Neural cell (in vitro differentiated cells): ENCODE measurements around the gene RHO. TPM values are rescaled to one million over a fixed set of nuclear protein-coding genes. Genes with fewer than 3 reads are reported as not detected.

Experiments used
- H2AFZ ChIP-seq: fragments of 200-600, 300-800 bp; sonication (generic), shearing (Covaris generic); 2 replicates; pipeline ENCODE4 v1.6.0; 2014; ENCODE audit warnings: low read depth, mild to moderate bottlenecking, antibody characterized with exemption, low read length, moderate library complexity
- H3F3A ChIP-seq: fragments of 200-600 bp; shearing (Covaris generic); 2 replicates; pipeline ENCODE4 v1.6.1; 2016; ENCODE audit warnings: mild to moderate bottlenecking, moderate library complexity, mixed read lengths, antibody characterized with exemption, low read length; ENCODE audit not compliant: insufficient read depth, poor library complexity, severe bottlenecking
- H3K27ac ChIP-seq: fragments of 200-600, 300-800 bp; sonication (generic), shearing (Covaris generic); 2 replicates; pipeline ENCODE4 v1.5.1; 2014; ENCODE audit warnings: mild to moderate bottlenecking, low read length, moderate library complexity
- H3K27me3 ChIP-seq: fragments of 300-800, 200-600 bp; sonication (generic), shearing (Covaris generic); 2 replicates; pipeline ENCODE4 v1.6.0; 2014; ENCODE audit warnings: mild to moderate bottlenecking, low read depth, low read length, moderate library complexity; ENCODE audit not compliant: insufficient read depth
- H3K36me3 ChIP-seq: fragments of 300-800, 200-600 bp; sonication (generic), shearing (Covaris generic); 2 replicates; pipeline ENCODE4 v1.5.1; 2014; ENCODE audit warnings: mild to moderate bottlenecking, antibody characterized with exemption, low read length, moderate library complexity; ENCODE audit not compliant: insufficient read depth
- H3K4me2 ChIP-seq: fragments of 300-800, 200-600 bp; sonication (generic), shearing (Covaris generic); 2 replicates; pipeline ENCODE4 v1.6.0; 2014; ENCODE audit warnings: mild to moderate bottlenecking, low read length
- H3K4me3 ChIP-seq: fragments of 300-800, 200-600 bp; sonication (generic), shearing (Covaris generic); 2 replicates; pipeline ENCODE4 v1.5.1; 2014; ENCODE audit warnings: mild to moderate bottlenecking, low read length, moderate library complexity
- H3K79me2 ChIP-seq: fragments of 200-600 bp; shearing (Covaris generic); replicated peaks from 2 replicates; pipeline ENCODE4 v1.6.0; 2014; ENCODE audit warnings: mild to moderate bottlenecking, low read length, moderate library complexity; ENCODE audit not compliant: insufficient read depth
- H3K9ac ChIP-seq: fragments of 300-800, 200-600 bp; sonication (generic), shearing (Covaris generic); 2 replicates; pipeline ENCODE4 v1.6.1; 2016; ENCODE audit warnings: mild to moderate bottlenecking, low read length, mixed read lengths
- H3K9me2 ChIP-seq: fragments of 200-600 bp; shearing (Covaris generic); 2 replicates; pipeline ENCODE4 v1.6.1; 2016; ENCODE audit warnings: mild to moderate bottlenecking, low read length, mixed read lengths; ENCODE audit not compliant: insufficient read depth
- H3K9me3 ChIP-seq: fragments of 200-600, 300-800 bp; sonication (generic), shearing (Covaris generic); 2 replicates; pipeline ENCODE4 v1.6.1; 2016; ENCODE audit warnings: mild to moderate bottlenecking, mixed run types, low read length, moderate library complexity, mixed read lengths
- H4K20me1 ChIP-seq: fragments of 200-600 bp; shearing (Covaris generic); 2 replicates; pipeline ENCODE4 v1.6.1; 2016; ENCODE audit warnings: mild to moderate bottlenecking, mixed run types; ENCODE audit not compliant: insufficient read depth
- CTCF ChIP-seq: fragments of 450-650 bp; IDR thresholded peaks from 2 replicates; pipeline ENCODE4 v1.5.1; 2014; ENCODE audit warnings: antibody characterized with exemption, mild to moderate bottlenecking, moderate library complexity; ENCODE audit not compliant: poor library complexity, severe bottlenecking
- EP300 ChIP-seq: fragments of 450-650 bp; conservative IDR thresholded peaks from 2 replicates; pipeline ENCODE4 v1.6.1; 2014; ENCODE audit warnings: antibody characterized with exemption, mild to moderate bottlenecking, moderate library complexity; ENCODE audit not compliant: poor library complexity, severe bottlenecking
- EZH2 ChIP-seq: fragments of 200-600, 300-800 bp; shearing (Covaris generic), sonication (generic); IDR thresholded peaks from 2 replicates; pipeline ENCODE4 v1.6.1; 2014; ENCODE audit warnings: antibody characterized with exemption, low read length, borderline replicate concordance, mild to moderate bottlenecking; ENCODE audit not compliant: insufficient read depth, poor library complexity, severe bottlenecking
- MXI1 ChIP-seq: fragments of 450-650 bp; conservative IDR thresholded peaks from 2 replicates; pipeline ENCODE4 v1.6.1; 2014; ENCODE audit warnings: antibody characterized with exemption, mild to moderate bottlenecking; ENCODE audit not compliant: poor library complexity, severe bottlenecking
- POLR2AphosphoS5 ChIP-seq: IDR thresholded peaks from 2 replicates; pipeline ENCODE4 v1.6.1; 2012
- RAD21 ChIP-seq: fragments of 450-650 bp; conservative IDR thresholded peaks from 2 replicates; pipeline ENCODE4 v1.6.1; 2014; ENCODE audit warnings: antibody characterized with exemption, mild to moderate bottlenecking, moderate library complexity
- REST ChIP-seq: IDR thresholded peaks from 2 replicates; pipeline ENCODE4 v1.6.1; 2012; ENCODE audit warnings: borderline replicate concordance
- SMC3 ChIP-seq: fragments of 450-650 bp; conservative IDR thresholded peaks from 2 replicates; pipeline ENCODE4 v1.6.1; 2014; ENCODE audit warnings: antibody characterized with exemption, mild to moderate bottlenecking, moderate library complexity; ENCODE audit not compliant: poor library complexity
- TAF1 ChIP-seq: IDR thresholded peaks from 2 replicates; pipeline ENCODE4 v1.6.1; 2012; ENCODE audit warnings: low read depth
- polyA plus RNA-seq: library from polyadenylated mRNA; depleted of rRNA; stranded (reverse); fragments of >200 nt; gene quantifications from 2 replicates; pipeline ENCODE4 v1.2.3, GENCODE V29; 2014

Gene RHO
- polyA plus RNA-seq, 1 donor from 2014 or later: not detected

GRCh38 chr3:129572603-129573002 is 44.2 kb downstream of the RHO start:
- Histone ChIP-seq H4K20me1 (no peaks in the 10 kb centered on the region), H3K79me2 (no peaks in the 10 kb centered on the region), H3K9me2 (no peaks in the 10 kb centered on the region), H3F3A (no peaks in the 10 kb centered on the region), H3K9me3 (no peaks in the 10 kb centered on the region), H3K9ac (no peak overlapping the region), H2AFZ (no peak overlapping the region), H3K4me3 (no peak overlapping the region), H3K4me2 (no peak overlapping the region), H3K27ac (no peak overlapping the region), H3K36me3 (no peaks in the 10 kb centered on the region), H3K27me3 (no peaks in the 10 kb centered on the region)
- TF ChIP-seq SMC3 (no peak), CTCF (no peak), MXI1 (no peak), REST (no peak), POLR2AphosphoS5 (no peak), RAD21 (no peak), EZH2 (no peak), TAF1 (no peak), EP300 (no peak)

GRCh38 chr3:129573493-129573892 is 45.1 kb downstream of the RHO start:
- Histone ChIP-seq H3K4me3 (no peak overlapping the region), H3K27ac (no peak overlapping the region), H3K79me2 (no peaks in the 10 kb centered on the region), H2AFZ (no peak overlapping the region), H3K27me3 (no peaks in the 10 kb centered on the region), H3K9me3 (no peaks in the 10 kb centered on the region), H3K9ac (no peak overlapping the region), H3F3A (no peaks in the 10 kb centered on the region), H3K9me2 (no peaks in the 10 kb centered on the region), H3K36me3 (no peaks in the 10 kb centered on the region), H3K4me2 (no peak overlapping the region), H4K20me1 (no peaks in the 10 kb centered on the region)
- TF ChIP-seq SMC3 (no peak), CTCF (no peak), TAF1 (no peak), EZH2 (no peak), EP300 (no peak)
